Stimulated activated naive B cell treated with anti-CD40 and anti-IgM and Interleukin-4, amounts not matched to agents 10 μg/mL and 1 μg/mL and 100 μg/mL, for 72 hours (primary cell): ENCODE measurements around the gene SLC5A10.

ENCODE experiments used
- ATAC-seq, 2 donors: fragments of 150-1000 bp; cut with Tn5 transposase; replicated peaks; 2 replicates each; pipeline ENCODE4 v1.10.0; 2021; ENCODE audit warnings: moderate library complexity in 1 of 2
- DNase-seq: peaks from one replicate; pipeline ENCODE4 v3.0.0; 2021
- H3K27ac Mint-ChIP-seq: one replicate; pipeline ENCODE4 v1.8.0; 2022; ENCODE audit warnings: mild to moderate bottlenecking, mixed read lengths
- H3K27me3 Mint-ChIP-seq, 2 donors: one replicate each; pipeline ENCODE4 v1.8.0; 2022; ENCODE audit warnings: mixed read lengths in 2 of 2
- H3K36me3 Mint-ChIP-seq, 2 donors: one replicate each; pipeline ENCODE4 v1.8.0; 2022; ENCODE audit warnings: mixed read lengths in 2 of 2, mild to moderate bottlenecking in 1 of 2
- H3K4me1 Mint-ChIP-seq, 2 donors: one replicate each; pipeline ENCODE4 v1.8.0; 2022; ENCODE audit warnings: mixed read lengths in 2 of 2, mild to moderate bottlenecking in 1 of 2
- H3K4me3 Mint-ChIP-seq, 2 donors: one replicate each; pipeline ENCODE4 v1.8.0; 2022; ENCODE audit warnings: mild to moderate bottlenecking in 2 of 2, mixed read lengths in 2 of 2, moderate library complexity in 1 of 2
- H3K9me3 Mint-ChIP-seq, 2 donors: one replicate each; pipeline ENCODE4 v1.8.0; 2022; ENCODE audit warnings: mixed read lengths in 2 of 2, mild to moderate bottlenecking in 1 of 2

The SLC5A10 gene

GRCh38 chr17:18977021-18977420 is 25.1 kb downstream of the SLC5A10 start:
- Mint-ChIP-seq H3K4me1 (peaks cover 8% of the 10 kb centered on the region in 2 donors), H3K4me3 (no peak overlapping the region), H3K9me3 (no peaks in the 10 kb centered on the region), H3K27ac (no peak overlapping the region), H3K36me3 (peaks cover 50 to 55% of the 10 kb centered on the region in 2 donors), H3K27me3 (no peaks in the 10 kb centered on the region)
- DNase-seq = no peak
- ATAC-seq = no peak

- DNase-seq = no peak
- Mint-ChIP-seq H3K9me3 (no peaks in the 10 kb centered on the region), H3K4me3 (no peak overlapping the region), H3K36me3 (peaks cover 48 to 50% of the 10 kb centered on the region in 2 donors), H3K27me3 (no peaks in the 10 kb centered on the region), H3K4me1 (peaks cover 8% of the 10 kb centered on the region in 2 donors), H3K27ac (no peak overlapping the region)
- no peak for ATAC-seq
These were observed 25.7 kb downstream of the SLC5A10 start for GRCh38 chr17:18977646-18978045.

GRCh38 chr17:18978050-18978449 is 26.1 kb downstream of the SLC5A10 start:
- H3K9me3 Mint-ChIP-seq = no peaks in the 10 kb centered on the region
- H3K27me3 Mint-ChIP-seq = no peaks in the 10 kb centered on the region
- H3K27ac Mint-ChIP-seq = no peak overlapping the region
- H3K4me3 Mint-ChIP-seq = no peak overlapping the region
- no peak for DNase-seq
- H3K36me3 Mint-ChIP-seq = peaks cover 46 to 47% of the 10 kb centered on the region in 2 donors
- peaks cover 8% of the 10 kb centered on the region in 2 donors for H3K4me1 Mint-ChIP-seq
- no peak for ATAC-seq

GRCh38 chr17:18978655-18979054 is 26.7 kb downstream of the SLC5A10 start:
- Mint-ChIP-seq H3K4me3 (no peak overlapping the region), H3K27me3 (no peaks in the 10 kb centered on the region), H3K36me3 (peaks cover 45 to 47% of the 10 kb centered on the region in 2 donors), H3K9me3 (no peaks in the 10 kb centered on the region), H3K27ac (no peak overlapping the region), H3K4me1 (peaks cover 6 to 8% of the 10 kb centered on the region in 2 donors)
- ATAC-seq (no peak), DNase-seq (no peak)

- Mint-ChIP-seq H3K27me3 (no peaks in the 10 kb centered on the region), H3K9me3 (no peaks in the 10 kb centered on the region), H3K4me1 (no peaks in the 10 kb centered on the region), H3K4me3 (no peak overlapping the region), H3K36me3 (peaks cover 47 to 48% of the 10 kb centered on the region in 2 donors), H3K27ac (no peak overlapping the region)
- no peak for DNase-seq
- ATAC-seq = no peak
These were observed 28.8 kb downstream of the SLC5A10 start for GRCh38 chr17:18980682-18981334.

GRCh38 chr17:18981335-18981641 is 29.3 kb downstream of the SLC5A10 start:
- Mint-ChIP-seq H3K27me3 (no peaks in the 10 kb centered on the region), H3K9me3 (no peaks in the 10 kb centered on the region), H3K4me3 (no peak overlapping the region), H3K4me1 (no peaks in the 10 kb centered on the region), H3K27ac (no peak overlapping the region), H3K36me3 (peaks cover 47 to 51% of the 10 kb centered on the region in 2 donors)
- DNase-seq = no peak
- no peak for ATAC-seq

- no peak for DNase-seq
- Mint-ChIP-seq H3K4me1 (no peaks in the 10 kb centered on the region), H3K4me3 (no peak overlapping the region), H3K27me3 (no peaks in the 10 kb centered on the region), H3K36me3 (peaks cover 43 to 48% of the 10 kb centered on the region in 2 donors), H3K27ac (peak overlapping the region; percentile 81), H3K9me3 (no peaks in the 10 kb centered on the region)
- no peak for ATAC-seq
These were observed 29.9 kb downstream of the SLC5A10 start for GRCh38 chr17:18981642-18982424.

- no peak overlapping the region for H3K27ac Mint-ChIP-seq
- no peaks in the 10 kb centered on the region for H3K9me3 Mint-ChIP-seq
- DNase-seq (no peak), ATAC-seq (no peak)
- H3K4me3 Mint-ChIP-seq = no peak overlapping the region
- peaks cover 25 to 30% of the 10 kb centered on the region in 2 donors for H3K36me3 Mint-ChIP-seq
- no peaks in the 10 kb centered on the region for H3K4me1 Mint-ChIP-seq
- H3K27me3 Mint-ChIP-seq = no peaks in the 10 kb centered on the region
These were observed 32.5 kb downstream of the SLC5A10 start for GRCh38 chr17:18984273-18985114.

GRCh38 chr17:18985475-18985874 is 33.5 kb downstream of the SLC5A10 start:
- H3K27me3 Mint-ChIP-seq = no peaks in the 10 kb centered on the region
- no peak overlapping the region for H3K27ac Mint-ChIP-seq
- H3K4me1 Mint-ChIP-seq = peaks cover 0 to 3% of the 10 kb centered on the region in 2 donors
- peaks cover 25 to 35% of the 10 kb centered on the region in 2 donors for H3K36me3 Mint-ChIP-seq
- no peak overlapping the region for H3K4me3 Mint-ChIP-seq
- DNase-seq (no peak), ATAC-seq (no peak)
- H3K9me3 Mint-ChIP-seq = no peaks in the 10 kb centered on the region

GRCh38 chr17:18986541-18987229 is 34.7 kb downstream of the SLC5A10 start:
- Mint-ChIP-seq H3K4me1 (peaks cover 0 to 3% of the 10 kb centered on the region in 2 donors), H3K4me3 (no peak overlapping the region), H3K36me3 (peaks cover 21 to 35% of the 10 kb centered on the region in 2 donors), H3K27me3 (no peaks in the 10 kb centered on the region), H3K9me3 (no peaks in the 10 kb centered on the region), H3K27ac (no peak overlapping the region)
- DNase-seq (no peak), ATAC-seq (no peak)

GRCh38 chr17:18987230-18987610 is 35.3 kb downstream of the SLC5A10 start:
- no peaks in the 10 kb centered on the region for H3K9me3 Mint-ChIP-seq
- peaks cover 22 to 32% of the 10 kb centered on the region in 2 donors for H3K36me3 Mint-ChIP-seq
- H3K27ac Mint-ChIP-seq = no peak overlapping the region
- H3K4me3 Mint-ChIP-seq = no peak overlapping the region
- H3K27me3 Mint-ChIP-seq = no peaks in the 10 kb centered on the region
- H3K4me1 Mint-ChIP-seq = peaks cover 4 to 5% of the 10 kb centered on the region in 2 donors
- DNase-seq = no peak
- no peak for ATAC-seq

GRCh38 chr17:18987862-18988545 is 36.0 kb downstream of the SLC5A10 start:
- DNase-seq (no peak), ATAC-seq (no peak)
- H3K4me3 Mint-ChIP-seq = no peak overlapping the region
- H3K27ac Mint-ChIP-seq = no peak overlapping the region
- peaks cover 27 to 33% of the 10 kb centered on the region in 2 donors for H3K36me3 Mint-ChIP-seq
- H3K4me1 Mint-ChIP-seq = peaks cover 12 to 13% of the 10 kb centered on the region in 2 donors
- H3K27me3 Mint-ChIP-seq = no peaks in the 10 kb centered on the region
- no peaks in the 10 kb centered on the region for H3K9me3 Mint-ChIP-seq

- no peak for ATAC-seq
- Mint-ChIP-seq H3K4me1 (peaks cover 18 to 20% of the 10 kb centered on the region in 2 donors), H3K27me3 (no peaks in the 10 kb centered on the region), H3K4me3 (no peak overlapping the region), H3K9me3 (no peaks in the 10 kb centered on the region), H3K27ac (no peak overlapping the region), H3K36me3 (peaks cover 29 to 35% of the 10 kb centered on the region in 2 donors)
- no peak for DNase-seq
These were observed 36.7 kb downstream of the SLC5A10 start for GRCh38 chr17:18988546-18989173.
